K562 (cell line): ENCODE measurements around the gene PIP5K1B. TPM values are rescaled to one million over a fixed set of nuclear protein-coding genes. Genes with fewer than 3 reads are reported as not detected.

Experiments used
- EWSR1 ChIP-seq: fragments of 450-650 bp; IDR thresholded peaks from 2 replicates; pipeline ENCODE4 v1.6.1; 2018; ENCODE audit warnings: borderline replicate concordance, mild to moderate bottlenecking, low read depth, moderate library complexity; ENCODE audit not compliant: partially characterized antibody
- GABPB2 ChIP-seq: fragments of 250-450 bp; sonication (Bioruptor Pico); conservative IDR thresholded peaks from 2 replicates; pipeline ENCODE4 v1.5.1; 2021; ENCODE audit warnings: mild to moderate bottlenecking
- HIVEP1 ChIP-seq: fragments of 250-450 bp; sonication (Bioruptor Pico); IDR thresholded peaks from 2 replicates; pipeline ENCODE4 v1.4.0; 2020; ENCODE audit warnings: mild to moderate bottlenecking
- MAZ ChIP-seq, 2 experiments: fragments of 450-650 bp in 1 of 2; sonication (generic) in 1 of 2; formaldehyde crosslinking; IDR thresholded peaks in 1 of 2; conservative IDR thresholded peaks in 1 of 2; 2 replicates each; pipeline versions ENCODE4 v1.4.0 to v1.5.0; 2020; ENCODE audit warnings: mild to moderate bottlenecking in 1 of 2, missing genetic modification reagents in 1 of 2
- NFATC3 ChIP-seq: fragments of 450-650 bp; IDR thresholded peaks from 2 replicates; pipeline ENCODE4 v1.6.1; 2017; ENCODE audit warnings: mild to moderate bottlenecking
- POLR2B ChIP-seq: fragments of 450-650 bp; IDR thresholded peaks from 2 replicates; pipeline ENCODE4 v1.6.1; 2018; ENCODE audit warnings: low read depth; ENCODE audit not compliant: partially characterized antibody
- RBBP5 ChIP-seq: fragments of 200-600 bp; sonication (generic); IDR thresholded peaks from 2 replicates; pipeline ENCODE4 v1.6.1; 2012; ENCODE audit warnings: borderline replicate concordance, mild to moderate bottlenecking, low read length, control low read depth, inconsistent platforms; ENCODE audit not compliant: insufficient read depth, poor library complexity, severe bottlenecking
- SP1 ChIP-seq: sonication (generic); formaldehyde crosslinking; IDR thresholded peaks from 2 replicates; pipeline ENCODE4 v1.8.1; 2022; ENCODE audit warnings: mild to moderate bottlenecking, missing genetic modification reagents
- XRCC5 ChIP-seq: fragments of 200-400 bp; formaldehyde crosslinking; IDR thresholded peaks from 2 replicates; pipeline ENCODE4 v1.6.1; 2017; ENCODE audit warnings: low read depth, mild to moderate bottlenecking, low read length
- YY1 ChIP-seq, 3 experiments: IDR thresholded peaks; 2 replicates each; pipeline ENCODE4 v1.6.1; 2011; ENCODE audit warnings: low read length in 2 of 3, mild to moderate bottlenecking in 2 of 3, moderate library complexity in 2 of 3, borderline replicate concordance in 1 of 3, control low read depth in 1 of 3, low read depth in 1 of 3; ENCODE audit not compliant: insufficient read depth in 3 of 3, insufficient replicate concordance in 2 of 3, control insufficient read depth in 1 of 3, insufficient read length in 1 of 3; ENCODE audit errors: extremely low read depth in 1 of 3
- ZNF23 ChIP-seq: fragments of 250-450 bp; sonication (Bioruptor Pico); IDR thresholded peaks from 2 replicates; pipeline ENCODE4 v1.4.0; 2020; ENCODE audit warnings: mild to moderate bottlenecking
- ZNF668 ChIP-seq: fragments of 250-450 bp; sonication (Bioruptor Pico); IDR thresholded peaks from 2 replicates; pipeline ENCODE4 v1.8.0; 2022; ENCODE audit warnings: mild to moderate bottlenecking, inconsistent platforms
- polyA plus RNA-seq, 8 experiments: library from polyadenylated mRNA; depleted of rRNA in 4 of 8; stranded (reverse) in 5 of 8; unstranded in 3 of 8; fragments of >200 nt; fragmentation: Nextera tagmentation in 2 of 8; fragmentation: Illumina TruSeq in 1 of 8; extraction: Ambion mirVana in 2 of 8; extraction: Trizol in 1 of 8; gene quantifications; 2 replicates each; pipeline versions ENCODE4 v1.2.1 to v1.2.3, GENCODE V29; 2011 to 2014; ENCODE audit warnings: inconsistent platforms in 1 of 8, missing spikeins in 1 of 8
- total RNA-seq, 7 experiments: library from RNA; depleted of rRNA in 6 of 7; stranded (reverse); fragments of >200 nt in 6 of 7; fragmentation: Illumina TruSeq in 2 of 7; extraction: Trizol in 2 of 7; gene quantifications; 2 replicates each; pipeline versions ENCODE4 v1.2.1 to v1.2.3, GENCODE V29; 2011 to 2021; ENCODE audit warnings: low replicate concordance in 1 of 7
- TF ChIP-seq, protein P1 (sequence below): sonication (generic); formaldehyde crosslinking; IDR thresholded peaks from 2 replicates; pipeline ENCODE4 v1.8.0; 2022; ENCODE audit warnings: mild to moderate bottlenecking, missing genetic modification reagents

Gene PIP5K1B
- total and polyA plus RNA-seq, 9 of the 15 experiments (the other 6 are each of a cell fraction or from before 2014, with no cell fraction given), result 3.1 to 12.9 (median 7.4) TPM

DNA sequence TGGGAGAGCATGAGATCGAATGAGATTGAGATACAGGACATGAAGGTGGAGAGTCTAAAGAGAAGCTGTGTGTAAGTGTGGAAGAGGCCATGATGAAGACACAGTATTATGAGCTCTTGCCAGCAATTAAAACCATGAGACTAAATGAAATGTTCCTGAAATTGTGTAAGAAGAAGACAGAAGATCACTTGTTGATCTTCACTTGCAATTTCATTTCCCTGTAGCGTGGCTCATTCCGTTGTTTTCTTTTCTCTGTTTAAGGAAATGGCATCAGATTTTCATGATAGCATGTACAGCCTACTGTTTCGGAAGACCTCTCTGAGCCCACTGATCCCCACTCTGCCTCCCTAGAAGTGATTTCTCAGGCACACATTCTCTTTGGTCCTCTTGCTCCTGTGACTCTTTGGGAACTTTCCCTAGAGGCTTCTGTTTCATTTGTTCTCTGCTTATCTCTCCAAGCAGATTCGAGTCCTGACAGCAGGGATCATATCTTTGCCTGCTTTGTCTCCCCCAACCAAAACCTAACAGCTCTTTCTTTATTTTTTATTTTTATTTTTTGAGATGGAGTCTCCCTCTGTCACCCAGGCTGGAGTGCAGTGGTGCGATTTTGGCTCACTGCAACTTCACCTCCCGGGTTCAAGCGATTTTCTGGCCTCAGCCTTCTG is 16.8 kb downstream of the PIP5K1B start (continued):
- no peak for TF ChIP-seq POLR2B
- TF ChIP-seq YY1 (IDR thresholded peaks at IDR 0.05; ENCODE audit: borderline replicate concordance in 1 of 3, control insufficient read depth in 1 of 3, extremely low read depth in 1 of 3, insufficient read depth in 3 of 3, insufficient read length in 1 of 3, insufficient replicate concordance in 2 of 3, low read depth in 1 of 3, low read length in 2 of 3), result no peak
- no peak for TF ChIP-seq XRCC5
- TF ChIP-seq ZNF668 (CRISPR knock-in tag), result no peak
- no peak for TF ChIP-seq NFATC3
- no peak for TF ChIP-seq GABPB2
- TF ChIP-seq HIVEP1 (CRISPR knock-in tag), result no peak
- TF ChIP-seq, protein P1, sequence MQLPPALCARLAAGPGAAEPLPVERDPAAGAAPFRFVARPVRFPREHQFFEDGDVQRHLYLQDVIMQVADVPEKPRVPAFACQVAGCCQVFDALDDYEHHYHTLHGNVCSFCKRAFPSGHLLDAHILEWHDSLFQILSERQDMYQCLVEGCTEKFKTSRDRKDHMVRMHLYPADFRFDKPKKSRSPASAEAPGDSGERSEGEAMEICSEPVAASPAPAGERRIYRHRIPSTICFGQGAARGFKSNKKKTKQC (CRISPR knock-in tag), result no peak
- TF ChIP-seq EWSR1, result no peak
- TF ChIP-seq RBBP5, result no peak
- no peak for TF ChIP-seq MAZ (CRISPR knock-in tag; conservative IDR thresholded peaks at IDR 0.05 in 1 of 2, IDR thresholded peaks at IDR 0.05 in 1 of 2)
- TF ChIP-seq SP1 (CRISPR knock-in tag), result no peak
- no peak for TF ChIP-seq ZNF23 (CRISPR knock-in tag)
